Measurements from ENCODE around the gene TNFSF12. TPM values are rescaled to one million over a fixed set of nuclear protein-coding genes. Genes with fewer than 3 reads are reported as not detected.

Gene TNFSF12
- total RNA-seq, 1 donor from 2014 or later = 4.7 TPM

DNA sequence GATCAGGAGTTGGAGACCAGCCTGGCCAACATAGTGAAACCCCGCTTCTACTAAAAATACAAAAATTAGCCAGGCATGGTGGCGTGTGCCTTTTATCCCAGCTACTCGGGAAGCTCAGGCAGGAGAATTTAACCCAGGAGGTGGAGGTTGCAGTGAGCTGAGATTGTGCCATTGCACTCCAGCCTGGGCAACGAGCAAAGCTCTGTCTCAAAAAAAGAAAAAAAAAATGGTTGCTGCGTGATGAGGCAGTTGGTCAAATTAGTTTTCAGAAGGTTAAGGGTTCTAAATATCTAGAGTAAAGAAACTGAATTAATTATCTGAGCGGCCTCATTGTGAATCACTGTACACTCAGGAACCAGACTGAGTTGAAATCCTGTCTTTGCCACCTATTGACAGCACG, 27.1 kb downstream of the TNFSF12 start:
- no peak overlapping the region for H3K4me3 ChIP-seq (ENCODE audit: low read length in 3 of 3)
- H3K36me3 ChIP-seq (ENCODE audit: control insufficient read depth in 3 of 3, insufficient read depth in 3 of 3, low read length in 3 of 3) = peaks cover 50 to 54% (median 54%) of the 10 kb centered on the region in 3 donors
- peak overlapping the region; percentile 36 for H3K27ac ChIP-seq (ENCODE audit: low read depth, low read length)
- no peaks in the 10 kb centered on the region for H3K9me3 ChIP-seq (ENCODE audit: control insufficient read depth in 3 of 3, low read length in 3 of 3)
- H3K27me3 ChIP-seq (ENCODE audit: control insufficient read depth in 3 of 3, insufficient read depth in 3 of 3, low read length in 3 of 3) = no peaks in the 10 kb centered on the region
- H3K4me1 ChIP-seq (ENCODE audit: control insufficient read depth in 3 of 3, insufficient read depth in 3 of 3, low read length in 3 of 3) = peaks cover 60 to 73% (median 61%) of the 10 kb centered on the region in 3 donors
- H3K9ac ChIP-seq (ENCODE audit: low read depth in 1 of 3, low read length in 3 of 3) = no peak overlapping the region

DNA sequence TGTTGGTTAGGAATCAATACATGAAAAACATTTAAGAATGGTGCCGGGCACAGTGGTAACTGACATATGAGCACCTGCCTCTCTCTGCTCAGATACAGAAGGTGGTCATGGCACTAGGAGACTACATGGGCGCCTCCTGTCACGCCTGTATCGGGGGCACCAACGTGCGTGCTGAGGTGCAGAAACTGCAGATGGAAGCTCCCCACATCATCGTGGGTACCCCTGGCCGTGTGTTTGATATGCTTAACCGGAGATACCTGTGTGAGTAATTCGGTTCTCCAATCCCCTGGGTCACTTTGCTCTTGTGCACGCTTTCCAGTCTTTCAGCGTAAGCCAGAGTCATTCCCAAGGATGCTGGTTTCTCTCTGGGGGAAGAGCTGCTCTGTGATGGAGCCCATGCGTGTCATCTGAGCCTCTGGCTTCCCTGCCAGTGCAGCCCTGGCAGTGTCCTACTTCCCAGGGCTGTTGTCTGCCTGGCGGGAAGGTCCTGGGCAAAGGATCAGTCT, 27.6 kb downstream of the TNFSF12 start:
- Histone ChIP-seq H3K27me3 (ENCODE audit: control insufficient read depth in 3 of 3, insufficient read depth in 3 of 3, low read length in 3 of 3) (no peaks in the 10 kb centered on the region), H3K9ac (ENCODE audit: low read depth in 1 of 3, low read length in 3 of 3) (peak overlapping the region in 1 of 3 donors; percentile 41), H3K4me1 (ENCODE audit: control insufficient read depth in 3 of 3, insufficient read depth in 3 of 3, low read length in 3 of 3) (peaks cover 61 to 79% (median 62%) of the 10 kb centered on the region in 3 donors), H3K4me3 (ENCODE audit: low read length in 3 of 3) (no peak overlapping the region), H3K36me3 (ENCODE audit: control insufficient read depth in 3 of 3, insufficient read depth in 3 of 3, low read length in 3 of 3) (peaks cover 46 to 50% (median 49%) of the 10 kb centered on the region in 3 donors), H3K27ac (ENCODE audit: low read depth, low read length) (peak overlapping the region; percentile 36), H3K9me3 (ENCODE audit: control insufficient read depth in 3 of 3, low read length in 3 of 3) (no peaks in the 10 kb centered on the region)

GRCh38 chr17:7577327-7578199, 28.7 kb downstream of the TNFSF12 start:
- Histone ChIP-seq H3K4me1 (ENCODE audit: control insufficient read depth in 3 of 3, insufficient read depth in 3 of 3, low read length in 3 of 3) (peaks cover 63 to 82% (median 65%) of the 10 kb centered on the region in 3 donors), H3K9ac (ENCODE audit: low read depth in 1 of 3, low read length in 3 of 3) (no peak overlapping the region), H3K4me3 (ENCODE audit: low read length in 3 of 3) (no peak overlapping the region), H3K27ac (ENCODE audit: low read depth, low read length) (no peak overlapping the region), H3K27me3 (ENCODE audit: control insufficient read depth in 3 of 3, insufficient read depth in 3 of 3, low read length in 3 of 3) (no peaks in the 10 kb centered on the region), H3K36me3 (ENCODE audit: control insufficient read depth in 3 of 3, insufficient read depth in 3 of 3, low read length in 3 of 3) (peaks cover 46 to 50% (median 48%) of the 10 kb centered on the region in 3 donors), H3K9me3 (ENCODE audit: control insufficient read depth in 3 of 3, low read length in 3 of 3) (no peaks in the 10 kb centered on the region)

DNA sequence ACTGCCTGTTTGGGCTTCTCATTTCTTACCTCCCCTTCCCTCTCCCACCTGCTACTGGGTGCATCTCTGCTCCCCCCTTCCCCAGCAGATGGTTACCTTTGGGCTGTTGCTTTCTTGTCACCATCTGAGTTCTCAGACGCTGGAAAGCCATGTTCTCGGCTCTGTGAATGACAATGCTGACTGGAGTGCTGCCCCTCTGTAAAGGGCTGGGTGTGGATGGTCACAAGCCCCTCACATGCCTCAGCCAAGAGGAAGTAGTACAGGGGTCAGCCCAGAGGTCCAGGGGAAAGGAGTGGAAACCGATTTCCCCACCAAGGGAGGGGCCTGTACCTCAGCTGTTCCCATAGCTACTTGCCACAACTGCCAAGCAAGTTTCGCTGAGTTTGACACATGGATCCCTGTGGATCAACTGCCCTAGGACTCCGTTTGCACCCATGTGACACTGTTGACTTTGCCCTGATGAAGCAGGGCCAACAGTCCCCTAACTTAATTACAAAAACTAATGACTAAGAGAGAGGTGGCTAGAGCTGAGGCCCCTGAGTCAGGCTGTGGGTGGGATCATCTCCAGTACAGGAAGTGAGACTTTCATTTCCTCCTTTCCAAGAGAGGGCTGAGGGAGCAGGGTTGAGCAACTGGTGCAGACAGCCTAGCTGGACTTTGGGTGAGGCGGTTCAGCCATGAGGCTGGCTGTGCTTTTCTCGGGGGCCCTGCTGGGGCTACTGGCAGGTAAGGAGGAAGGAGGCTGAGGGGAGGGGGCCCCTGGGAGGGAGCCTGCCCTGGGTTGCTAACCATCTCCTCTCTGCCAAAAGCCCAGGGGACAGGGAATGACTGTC, 30.4 kb downstream of the TNFSF12 start, which contains the start of gene CD68:
TSS of gene CD68 (plus strand) at position 638 of the 833 bp plus-strand sequence. CDS start at position 678, 40 bp downstream.
- H3K9ac ChIP-seq (ENCODE audit: low read depth in 1 of 3, low read length in 3 of 3) = peak within 1 kb of the TSS; percentile 58 to 75 (median 71)
- H3K4me3 ChIP-seq (ENCODE audit: low read length in 3 of 3) = peak within 1 kb of the TSS; percentile 52 to 64 (median 54)
- H3K9me3 ChIP-seq (ENCODE audit: control insufficient read depth in 3 of 3, low read length in 3 of 3) = no peaks in the 10 kb centered on the region
- H3K36me3 ChIP-seq (ENCODE audit: control insufficient read depth in 3 of 3, insufficient read depth in 3 of 3, low read length in 3 of 3) = peaks cover 46 to 48% (median 46%) of the 10 kb centered on the region in 3 donors
- H3K4me1 ChIP-seq (ENCODE audit: control insufficient read depth in 3 of 3, insufficient read depth in 3 of 3, low read length in 3 of 3) = peaks cover 67 to 87% (median 69%) of the 10 kb centered on the region in 3 donors
- peak within 1 kb of the TSS; percentile 89 for H3K27ac ChIP-seq (ENCODE audit: low read depth, low read length)
- no peaks in the 10 kb centered on the region for H3K27me3 ChIP-seq (ENCODE audit: control insufficient read depth in 3 of 3, insufficient read depth in 3 of 3, low read length in 3 of 3)

DNA sequence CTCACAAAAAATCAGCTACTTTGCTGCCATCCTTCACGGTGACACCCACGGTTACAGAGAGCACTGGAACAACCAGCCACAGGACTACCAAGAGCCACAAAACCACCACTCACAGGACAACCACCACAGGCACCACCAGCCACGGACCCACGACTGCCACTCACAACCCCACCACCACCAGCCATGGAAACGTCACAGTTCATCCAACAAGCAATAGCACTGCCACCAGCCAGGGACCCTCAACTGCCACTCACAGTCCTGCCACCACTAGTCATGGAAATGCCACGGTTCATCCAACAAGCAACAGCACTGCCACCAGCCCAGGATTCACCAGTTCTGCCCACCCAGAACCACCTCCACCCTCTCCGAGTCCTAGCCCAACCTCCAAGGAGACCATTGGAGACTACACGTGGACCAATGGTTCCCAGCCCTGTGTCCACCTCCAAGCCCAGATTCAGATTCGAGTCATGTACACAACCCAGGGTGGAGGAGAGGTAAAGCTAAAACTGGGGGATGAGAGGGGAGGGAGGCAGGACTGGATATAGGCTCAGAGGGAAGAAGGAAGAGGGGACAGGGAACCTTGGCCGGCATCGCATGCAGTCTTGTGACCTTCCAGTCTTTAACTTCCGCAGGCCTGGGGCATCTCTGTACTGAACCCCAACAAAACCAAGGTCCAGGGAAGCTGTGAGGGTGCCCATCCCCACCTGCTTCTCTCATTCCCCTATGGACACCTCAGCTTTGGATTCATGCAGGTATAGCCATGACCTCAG, 31.2 kb downstream of the TNFSF12 start:
- H3K4me1 ChIP-seq (ENCODE audit: control insufficient read depth in 3 of 3, insufficient read depth in 3 of 3, low read length in 3 of 3) = peaks cover 65 to 87% (median 65%) of the 10 kb centered on the region in 3 donors
- peak overlapping the region; percentile 52 to 64 (median 54) for H3K4me3 ChIP-seq (ENCODE audit: low read length in 3 of 3)
- peaks cover 40 to 41% (median 40%) of the 10 kb centered on the region in 3 donors for H3K36me3 ChIP-seq (ENCODE audit: control insufficient read depth in 3 of 3, insufficient read depth in 3 of 3, low read length in 3 of 3)
- H3K27ac ChIP-seq (ENCODE audit: low read depth, low read length) = peak overlapping the region; percentile 89
- peak overlapping the region; percentile 58 to 75 (median 71) for H3K9ac ChIP-seq (ENCODE audit: low read depth in 1 of 3, low read length in 3 of 3)
- H3K9me3 ChIP-seq (ENCODE audit: control insufficient read depth in 3 of 3, low read length in 3 of 3) = no peaks in the 10 kb centered on the region
- H3K27me3 ChIP-seq (ENCODE audit: control insufficient read depth in 3 of 3, insufficient read depth in 3 of 3, low read length in 3 of 3) = no peaks in the 10 kb centered on the region

GRCh38 chr17:7580604-7581575, 32.0 kb downstream of the TNFSF12 start:
- Histone ChIP-seq H3K27me3 (ENCODE audit: control insufficient read depth in 3 of 3, insufficient read depth in 3 of 3, low read length in 3 of 3) (no peaks in the 10 kb centered on the region), H3K4me3 (ENCODE audit: low read length in 3 of 3) (peak overlapping the region; percentile 32 to 54 (median 41)), H3K9ac (ENCODE audit: low read depth in 1 of 3, low read length in 3 of 3) (peak overlapping the region; percentile 51 to 75 (median 58)), H3K9me3 (ENCODE audit: control insufficient read depth in 3 of 3, low read length in 3 of 3) (no peaks in the 10 kb centered on the region), H3K27ac (ENCODE audit: low read depth, low read length) (peak overlapping the region; percentile 89), H3K36me3 (ENCODE audit: control insufficient read depth in 3 of 3, insufficient read depth in 3 of 3, low read length in 3 of 3) (peaks cover 31 to 32% (median 31%) of the 10 kb centered on the region in 3 donors), H3K4me1 (ENCODE audit: control insufficient read depth in 3 of 3, insufficient read depth in 3 of 3, low read length in 3 of 3) (peaks cover 57 to 87% (median 62%) of the 10 kb centered on the region in 3 donors)

GRCh38 chr17:7582396-7583252, 33.8 kb downstream of the TNFSF12 start:
- Histone ChIP-seq H3K27me3 (ENCODE audit: control insufficient read depth in 3 of 3, insufficient read depth in 3 of 3, low read length in 3 of 3) (no peaks in the 10 kb centered on the region), H3K9me3 (ENCODE audit: control insufficient read depth in 3 of 3, low read length in 3 of 3) (no peaks in the 10 kb centered on the region), H3K27ac (ENCODE audit: low read depth, low read length) (peak overlapping the region; percentile 89), H3K4me1 (ENCODE audit: control insufficient read depth in 3 of 3, insufficient read depth in 3 of 3, low read length in 3 of 3) (peaks cover 47 to 70% (median 49%) of the 10 kb centered on the region in 3 donors), H3K9ac (ENCODE audit: low read depth in 1 of 3, low read length in 3 of 3) (peak overlapping the region; percentile 68 to 90 (median 87)), H3K4me3 (ENCODE audit: low read length in 3 of 3) (peak overlapping the region; percentile 82 to 98 (median 87)), H3K36me3 (ENCODE audit: control insufficient read depth in 3 of 3, insufficient read depth in 3 of 3, low read length in 3 of 3) (peaks cover 23 to 27% (median 26%) of the 10 kb centered on the region in 3 donors)
